RWPE2 (cell line): ENCODE measurements around the gene SHKBP1.

Experiments
- ATAC-seq: fragments of 200-7000 bp; cut with Tn5 transposase; 3 replicates; pipeline ENCODE4 v1.9.1; 2021; ENCODE audit warnings: low read depth
- DNase-seq: peaks from one replicate; pipeline ENCODE4 v3.0.0-alpha.2; 2020; ENCODE audit warnings: low spot score
- H3K27ac ChIP-seq: fragments of 450-650 bp; 2 replicates; pipeline ENCODE4 v1.5.1; 2017; ENCODE audit warnings: mild to moderate bottlenecking; ENCODE audit not compliant: poor library complexity, severe bottlenecking
- H3K27me3 ChIP-seq: fragments of 250-450 bp; sonication (Bioruptor Pico); 2 replicates; pipeline ENCODE4 v1.5.1; 2021; ENCODE audit warnings: mild to moderate bottlenecking, moderate library complexity; ENCODE audit not compliant: insufficient read depth, poor library complexity, severe bottlenecking
- H3K36me3 ChIP-seq: fragments of 250-450 bp; sonication (Bioruptor Pico); 2 replicates; pipeline ENCODE4 v1.5.1; 2020; ENCODE audit warnings: low read depth, mild to moderate bottlenecking, moderate library complexity
- H3K4me1 ChIP-seq: fragments of 250-450 bp; sonication (Bioruptor Pico); 2 replicates; pipeline ENCODE4 v1.5.1; 2021; ENCODE audit warnings: mild to moderate bottlenecking, moderate library complexity; ENCODE audit not compliant: insufficient read depth, poor library complexity, severe bottlenecking
- H3K4me3 ChIP-seq: fragments of 250-450 bp; sonication (Bioruptor Pico); 2 replicates; pipeline ENCODE4 v1.5.1; 2021; ENCODE audit warnings: mild to moderate bottlenecking, moderate library complexity; ENCODE audit not compliant: severe bottlenecking
- H3K9me3 ChIP-seq: fragments of 250-450 bp; sonication (Bioruptor Pico); 2 replicates; pipeline ENCODE4 v1.5.1; 2021; ENCODE audit warnings: mild to moderate bottlenecking, moderate library complexity; ENCODE audit not compliant: severe bottlenecking
- TF ChIP-seq, protein P1 (sequence below): fragments of 450-650 bp; IDR thresholded peaks from one replicate; pipeline ENCODE4 v1.5.1; 2017; ENCODE audit warnings: mild to moderate bottlenecking, moderate library complexity; ENCODE audit not compliant: poor library complexity, severe bottlenecking

SHKBP1 gene

GRCh38 chr19:40600570-40601133 is 24.0 kb downstream of the SHKBP1 start:
- DNase-seq (no peak), ATAC-seq (no peak)
- H3K4me1 ChIP-seq: peaks cover 11% of the 10 kb centered on the region
- no peaks in the 10 kb centered on the region for H3K9me3 ChIP-seq
- H3K27ac ChIP-seq: no peak overlapping the region
- H3K36me3 ChIP-seq: no peaks in the 10 kb centered on the region
- peak overlapping the region; percentile 44 for H3K4me3 ChIP-seq
- H3K27me3 ChIP-seq: no peaks in the 10 kb centered on the region
- TF ChIP-seq, protein P1, sequence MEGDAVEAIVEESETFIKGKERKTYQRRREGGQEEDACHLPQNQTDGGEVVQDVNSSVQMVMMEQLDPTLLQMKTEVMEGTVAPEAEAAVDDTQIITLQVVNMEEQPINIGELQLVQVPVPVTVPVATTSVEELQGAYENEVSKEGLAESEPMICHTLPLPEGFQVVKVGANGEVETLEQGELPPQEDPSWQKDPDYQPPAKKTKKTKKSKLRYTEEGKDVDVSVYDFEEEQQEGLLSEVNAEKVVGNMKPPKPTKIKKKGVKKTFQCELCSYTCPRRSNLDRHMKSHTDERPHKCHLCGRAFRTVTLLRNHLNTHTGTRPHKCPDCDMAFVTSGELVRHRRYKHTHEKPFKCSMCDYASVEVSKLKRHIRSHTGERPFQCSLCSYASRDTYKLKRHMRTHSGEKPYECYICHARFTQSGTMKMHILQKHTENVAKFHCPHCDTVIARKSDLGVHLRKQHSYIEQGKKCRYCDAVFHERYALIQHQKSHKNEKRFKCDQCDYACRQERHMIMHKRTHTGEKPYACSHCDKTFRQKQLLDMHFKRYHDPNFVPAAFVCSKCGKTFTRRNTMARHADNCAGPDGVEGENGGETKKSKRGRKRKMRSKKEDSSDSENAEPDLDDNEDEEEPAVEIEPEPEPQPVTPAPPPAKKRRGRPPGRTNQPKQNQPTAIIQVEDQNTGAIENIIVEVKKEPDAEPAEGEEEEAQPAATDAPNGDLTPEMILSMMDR: peak; percentile 24

GRCh38 chr19:40601134-40601974 is 24.7 kb downstream of the SHKBP1 start, which contains the start of gene LTBP4:
Gene LTBP4 (plus strand): TSS chr19:40601369. CDS start chr19:40601388, 19 bp downstream.
- H3K4me3 ChIP-seq: peak within 1 kb of the TSS; percentile 44
- ATAC-seq (no peak), DNase-seq (no peak)
- H3K27ac ChIP-seq: peak within 1 kb of the TSS; percentile 82
- TF ChIP-seq, protein P1: no peak
- H3K27me3 ChIP-seq: no peaks in the 10 kb centered on the region
- peaks cover 14% of the 10 kb centered on the region for H3K4me1 ChIP-seq
- no peaks in the 10 kb centered on the region for H3K9me3 ChIP-seq
- no peaks in the 10 kb centered on the region for H3K36me3 ChIP-seq

- peak overlapping the region; percentile 82 for H3K27ac ChIP-seq
- H3K4me1 ChIP-seq: peaks cover 17% of the 10 kb centered on the region
- DNase-seq (no peak), ATAC-seq (no peak)
- no peaks in the 10 kb centered on the region for H3K27me3 ChIP-seq
- no peaks in the 10 kb centered on the region for H3K9me3 ChIP-seq
- TF ChIP-seq, protein P1: no peak
- no peak overlapping the region for H3K4me3 ChIP-seq
- no peaks in the 10 kb centered on the region for H3K36me3 ChIP-seq
Observed at GRCh38 chr19:40603071-40603388, 26.4 kb downstream of the SHKBP1 start.

GRCh38 chr19:40603389-40604170 is 26.9 kb downstream of the SHKBP1 start:
- peak overlapping the region; percentile 19 for H3K4me3 ChIP-seq
- peak; percentile 99 for DNase-seq
- peak; percentile 65 for ATAC-seq
- TF ChIP-seq, protein P1: no peak
- H3K27ac ChIP-seq: peak overlapping the region; percentile 82
- no peaks in the 10 kb centered on the region for H3K36me3 ChIP-seq
- no peaks in the 10 kb centered on the region for H3K9me3 ChIP-seq
- H3K27me3 ChIP-seq: no peaks in the 10 kb centered on the region
- peaks cover 17% of the 10 kb centered on the region for H3K4me1 ChIP-seq
